Measurements from ENCODE around the gene JAG2.

Gene JAG2

GRCh38 chr14:105150368-105151083 lies 18.1 kb downstream of the JAG2 start:
- DNase-seq (ENCODE audit: low spot score): no peak

DNA sequence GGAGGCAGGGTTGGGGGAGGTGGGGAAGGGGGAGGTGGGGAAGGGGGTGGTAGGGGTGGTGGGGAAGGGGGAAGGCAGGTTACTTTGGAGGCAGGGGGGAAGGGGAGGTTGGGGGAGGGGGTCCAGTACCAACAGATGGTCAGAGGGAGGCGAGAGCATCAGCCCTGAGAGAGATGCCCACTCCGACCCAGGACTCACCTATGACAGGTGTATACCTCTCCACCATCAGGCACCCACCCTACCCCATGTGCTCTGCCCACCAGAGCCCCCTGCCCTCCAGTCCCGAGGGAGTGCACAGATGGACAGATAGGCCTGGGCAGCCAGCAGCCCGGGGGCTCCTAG lies 18.6 kb downstream of the JAG2 start:
- no peak for DNase-seq (ENCODE audit: low spot score)

- no peak for DNase-seq (ENCODE audit: low spot score)
These were observed 19.3 kb downstream of the JAG2 start for GRCh38 chr14:105149146-105149781.

- DNase-seq (ENCODE audit: low spot score): no peak
These were observed 19.9 kb downstream of the JAG2 start for GRCh38 chr14:105148604-105149145.

GRCh38 chr14:105147671-105148603 lies 20.6 kb downstream of the JAG2 start:
- DNase-seq (ENCODE audit: low spot score): no peak

DNA sequence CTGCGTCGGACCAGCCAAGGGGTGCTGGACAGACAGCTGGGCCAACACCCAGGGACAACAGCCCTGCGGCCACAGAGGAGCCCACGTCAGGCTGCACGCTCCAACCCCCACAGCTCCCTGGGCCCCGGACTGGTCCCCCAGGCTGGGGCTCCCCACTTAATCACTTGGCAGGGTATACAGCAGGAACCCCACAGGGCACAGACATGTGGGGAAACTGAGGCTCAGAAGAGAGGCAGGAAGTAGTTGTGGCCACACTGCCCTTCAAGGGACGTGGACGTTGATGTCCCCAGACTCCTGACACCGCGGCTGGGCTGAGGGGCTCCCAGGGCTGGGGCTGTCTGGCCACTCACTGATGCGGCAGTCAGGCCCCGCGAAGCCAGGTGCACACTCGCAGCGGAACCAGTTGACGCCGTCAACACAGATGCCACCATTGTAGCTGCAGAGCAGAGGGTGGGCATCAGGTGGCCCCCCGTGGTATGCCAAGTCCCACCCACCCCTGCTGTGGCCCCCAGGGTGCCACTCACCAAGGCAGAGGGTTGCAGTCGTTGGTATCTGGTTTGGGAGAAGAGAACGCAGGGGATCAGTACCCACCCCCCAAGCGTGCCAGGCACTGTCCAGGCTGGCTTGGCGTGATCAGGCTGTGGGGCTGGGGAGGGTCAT lies 21.5 kb downstream of the JAG2 start:
- DNase-seq (ENCODE audit: low spot score): no peak

GRCh38 chr14:105146181-105146975 lies 22.2 kb downstream of the JAG2 start:
- DNase-seq (ENCODE audit: low spot score): no peak

GRCh38 chr14:105145381-105146180 lies 23.0 kb downstream of the JAG2 start:
- no peak for DNase-seq (ENCODE audit: low spot score)

- DNase-seq (ENCODE audit: low spot score): no peak
These were observed 23.8 kb downstream of the JAG2 start for GRCh38 chr14:105144666-105145380.

DNA sequence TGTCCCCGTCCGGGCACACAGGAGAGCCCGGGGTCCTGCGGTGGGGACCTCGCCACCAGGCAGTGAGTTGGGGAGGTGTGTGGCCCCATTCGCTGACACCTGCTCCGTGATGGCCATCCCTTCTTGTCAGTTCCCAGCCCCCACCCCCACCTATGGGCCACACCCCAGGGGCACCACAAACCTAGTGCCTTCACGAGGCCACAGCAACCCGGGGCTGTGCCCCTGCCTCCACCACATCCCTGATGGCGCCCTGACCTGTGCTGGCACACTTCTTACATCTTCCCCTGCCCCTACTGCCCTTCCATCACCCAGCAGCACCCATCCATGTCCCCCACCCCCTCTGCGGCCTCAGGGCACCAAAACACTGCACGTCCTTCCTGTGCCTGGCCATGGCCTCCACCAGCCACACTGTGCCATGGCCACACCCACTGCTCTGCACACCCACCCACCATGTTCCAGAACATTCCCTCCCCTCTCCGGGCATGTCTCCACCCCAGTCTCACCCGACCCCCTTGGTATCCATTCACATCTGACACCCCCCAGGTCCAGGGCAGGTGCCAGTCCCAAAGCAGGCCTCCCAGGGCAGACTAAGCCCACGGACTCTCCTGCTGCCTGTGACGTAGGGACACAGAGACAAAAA lies 24.4 kb downstream of the JAG2 start:
- DNase-seq (ENCODE audit: low spot score): no peak

DNA sequence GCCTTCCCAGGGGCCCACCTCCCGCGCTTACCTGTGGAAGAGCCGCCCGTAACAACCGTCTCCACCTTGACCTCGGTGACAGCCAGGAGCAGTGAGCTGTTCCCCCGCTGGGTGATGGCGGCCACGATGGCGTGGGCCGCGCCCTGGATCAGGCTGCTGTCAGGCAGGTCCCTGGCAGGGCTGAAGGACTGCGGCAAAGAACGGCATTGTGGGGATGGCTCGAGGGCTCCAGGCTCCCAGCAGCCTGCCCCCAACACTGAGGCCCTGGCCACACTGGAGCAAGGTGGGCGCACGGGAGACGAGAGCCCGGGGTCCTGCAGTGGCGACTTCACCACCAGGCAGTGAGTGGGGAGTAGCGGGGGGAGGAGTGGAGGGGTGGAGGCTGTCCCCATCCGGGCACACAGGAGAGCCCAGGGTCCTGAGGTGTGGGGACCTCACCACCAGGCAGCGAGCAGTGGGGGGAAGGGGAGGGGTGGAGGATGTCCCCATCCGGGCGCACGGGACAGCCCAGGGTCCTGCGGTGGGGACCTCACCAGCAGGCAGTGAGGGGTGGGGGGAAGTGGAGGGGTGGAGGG lies 25.0 kb downstream of the JAG2 start:
- no peak for DNase-seq (ENCODE audit: low spot score)

DNA sequence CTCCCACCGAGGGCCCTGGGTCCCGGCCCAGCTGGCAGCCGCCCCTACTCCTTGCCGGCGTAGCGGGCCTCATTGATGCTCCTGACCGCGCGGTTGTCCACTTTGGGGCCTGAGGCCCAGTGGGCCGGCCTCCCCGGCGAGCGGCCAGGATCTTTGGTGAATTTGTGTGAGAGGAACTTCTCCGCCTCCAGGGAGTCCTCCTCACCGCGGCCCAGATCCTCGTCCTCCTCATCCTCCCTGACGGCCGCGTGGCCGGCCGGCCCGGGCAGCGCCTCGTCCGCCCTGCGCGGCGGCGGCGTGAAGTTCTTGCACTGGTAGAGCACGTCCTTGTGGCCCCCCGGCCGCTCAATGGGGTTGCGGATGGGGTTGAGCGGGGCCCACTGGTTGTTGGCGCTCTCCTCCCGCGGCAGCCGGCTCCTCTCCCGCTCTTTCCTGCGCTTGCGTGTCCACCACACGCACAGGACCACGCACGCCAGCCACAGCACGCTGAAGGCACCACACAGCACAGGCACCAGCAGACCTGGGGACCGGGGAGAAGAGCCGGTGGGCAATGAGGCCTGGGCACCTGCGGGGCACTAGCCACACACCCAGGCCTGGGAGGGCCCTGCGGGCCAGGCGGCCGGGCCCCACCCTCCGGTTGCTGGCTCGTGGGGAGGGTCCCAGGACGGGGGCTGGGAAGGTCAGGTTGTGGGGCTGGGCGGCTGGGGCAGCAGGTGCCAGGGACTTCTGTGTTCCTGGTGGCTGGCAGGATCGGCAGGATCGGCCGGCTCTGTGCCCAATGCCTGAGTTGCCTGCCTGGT lies 25.7 kb downstream of the JAG2 start:
- DNase-seq (ENCODE audit: low spot score): no peak

DNA sequence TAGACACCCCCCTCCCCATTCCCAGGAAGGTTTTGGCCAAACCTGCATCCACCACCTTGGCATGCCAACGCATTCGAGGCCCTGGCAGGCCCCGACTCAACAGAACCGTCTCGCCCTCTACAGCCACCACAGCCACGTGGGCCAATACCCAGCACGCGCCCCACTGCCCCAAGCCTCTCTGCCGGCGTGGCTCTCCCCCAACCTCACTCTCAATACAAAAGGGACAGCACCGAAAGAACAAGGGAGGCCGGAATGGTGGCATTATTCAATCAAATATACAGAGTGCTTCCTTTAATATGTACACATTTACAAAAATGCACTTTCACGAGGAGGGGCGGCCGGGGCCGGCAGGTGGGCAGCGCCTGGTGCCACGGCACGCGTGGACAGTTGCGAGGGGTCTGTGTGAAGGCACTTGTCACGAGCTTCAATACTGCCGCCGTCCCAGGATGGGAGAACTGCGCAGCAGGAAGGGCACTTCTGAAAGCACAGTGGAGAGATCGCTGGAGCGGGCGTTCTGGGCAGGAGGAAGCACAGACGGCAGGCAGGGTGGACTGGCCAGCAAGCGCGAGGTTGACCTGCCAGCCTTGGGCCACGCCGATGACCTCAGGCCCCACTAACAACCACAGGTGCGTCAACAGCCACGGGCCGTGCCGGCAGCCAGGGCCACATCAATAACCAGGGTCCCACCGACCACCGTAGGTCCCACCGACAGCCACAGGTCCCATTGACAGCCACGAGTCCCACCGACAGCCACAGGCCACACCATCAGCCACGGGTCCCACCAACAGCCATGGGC lies 26.9 kb downstream of the JAG2 start:
- no peak for DNase-seq (ENCODE audit: low spot score)

DNA sequence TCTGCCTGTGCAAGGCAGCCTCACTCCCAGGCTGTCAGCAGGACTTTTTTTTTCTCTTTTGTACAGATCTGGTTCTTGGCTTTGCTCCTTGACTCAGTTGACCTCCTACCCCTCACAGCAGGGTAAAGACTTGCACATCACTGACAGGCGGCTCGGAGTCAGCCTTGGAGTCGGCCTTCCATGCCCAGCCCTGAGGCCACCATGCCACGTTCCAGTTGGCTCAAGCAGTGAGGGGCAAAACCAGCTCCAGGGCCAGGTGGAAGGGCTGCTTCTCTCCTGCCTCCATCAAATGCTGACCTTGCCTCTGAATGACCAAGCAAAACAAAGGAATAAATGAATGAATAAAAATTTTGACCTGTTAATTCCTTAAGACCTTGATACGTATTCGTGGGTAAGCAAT lies 27.6 kb downstream of the JAG2 start:
- no peak for DNase-seq (ENCODE audit: low spot score)

DNA sequence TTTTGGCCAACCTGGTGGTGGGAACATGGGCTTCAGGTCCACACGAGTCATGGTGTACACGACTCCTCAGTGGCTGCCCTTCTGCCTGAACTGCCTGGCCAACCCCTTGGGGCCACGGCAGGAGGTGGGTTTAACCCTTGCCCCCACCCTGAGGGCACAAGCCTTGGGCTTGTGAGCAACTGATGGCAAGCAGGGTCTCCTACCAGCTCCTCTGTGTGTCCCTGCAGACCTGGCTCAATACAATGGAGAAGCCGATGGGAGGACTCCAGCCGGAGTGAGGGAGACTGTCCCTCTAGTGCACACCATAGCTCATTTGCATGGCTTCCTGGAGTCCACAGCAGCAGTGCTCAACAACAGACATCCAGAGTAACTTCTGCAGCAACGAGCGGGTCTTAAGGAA lies 28.0 kb downstream of the JAG2 start:
- DNase-seq (ENCODE audit: low spot score): no peak

DNA sequence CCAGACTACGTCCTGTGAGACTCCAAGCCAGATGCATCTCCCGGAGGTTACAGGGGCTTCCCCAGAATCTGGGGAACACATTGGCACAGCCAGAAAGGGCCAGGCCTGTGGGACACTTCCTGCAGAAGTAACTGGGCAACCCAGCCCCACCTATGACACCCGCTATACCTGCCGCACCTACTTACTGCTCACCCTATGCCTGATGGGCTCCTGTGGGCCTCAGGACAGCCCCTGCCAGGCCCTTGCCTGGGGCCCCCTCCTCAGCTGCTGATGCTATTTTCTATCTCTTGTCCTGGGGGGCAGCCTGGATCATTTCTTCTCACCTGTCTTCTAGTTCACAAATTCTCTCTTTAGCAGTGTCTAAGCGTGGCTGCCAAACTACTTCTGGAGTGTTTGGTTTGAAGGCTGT lies 28.7 kb downstream of the JAG2 start:
- no peak for DNase-seq (ENCODE audit: low spot score)

DNA sequence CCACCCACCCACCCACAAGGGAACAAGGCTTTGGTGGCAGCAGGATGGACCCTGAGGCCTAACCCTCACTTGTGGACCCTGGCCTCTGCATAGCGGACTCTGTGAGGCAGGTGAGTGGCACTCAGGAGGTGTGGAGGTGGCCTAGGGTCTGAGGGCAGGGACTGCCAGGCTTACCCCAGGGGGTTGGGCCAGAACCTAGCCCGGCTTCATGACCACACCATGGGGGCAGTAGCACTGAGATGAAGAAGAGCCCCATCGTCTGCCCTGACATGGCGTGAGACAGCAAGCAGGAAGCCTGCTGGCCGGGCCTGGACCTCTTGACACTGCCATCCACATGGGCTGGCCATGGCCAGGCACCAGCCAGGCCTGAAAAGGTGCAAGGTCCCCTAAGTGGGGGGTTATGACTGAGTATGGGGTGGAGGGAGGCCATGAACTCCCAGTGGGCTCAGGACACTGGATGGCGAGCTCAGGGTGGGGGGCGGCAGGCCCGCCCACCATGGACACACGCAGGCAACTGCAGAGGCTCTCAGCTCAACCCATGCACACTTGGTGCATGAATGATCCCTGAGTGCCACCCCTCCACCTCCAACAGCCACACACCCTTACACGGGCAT lies 29.3 kb downstream of the JAG2 start:
- no peak for DNase-seq (ENCODE audit: low spot score)

Measured in Ammon's horn (tissue), 1 donor.